Astrocyte (in vitro differentiated cells and primary cell): Measurements from ENCODE around the gene CCL25.

ENCODE experiments used
- CTCF ChIP-seq: IDR thresholded peaks from 2 replicates; pipeline ENCODE4 v1.5.1; 2011; ENCODE audit warnings: low read depth, mild to moderate bottlenecking, inconsistent platforms, low read length, moderate library complexity; ENCODE audit not compliant: insufficient read depth
- EZH2 ChIP-seq: IDR thresholded peaks from 2 replicates; pipeline ENCODE4 v1.6.1; 2012; ENCODE audit warnings: mild to moderate bottlenecking, low read length, inconsistent platforms; ENCODE audit not compliant: insufficient read depth

GRCh38 chr19:8038815-8039214 is 13.7 kb upstream of the CCL25 start:
- TF ChIP-seq CTCF (no peak), EZH2 (no peak)
